Measurements from ENCODE around the gene MRPL40. TPM values are rescaled to one million over a fixed set of nuclear protein-coding genes. Genes with fewer than 3 reads are reported as not detected.

MRPL40 gene
- total RNA-seq, 1 donor from 2014 or later, result 23.3 TPM

- peaks cover 0 to 68% of the 10 kb centered on the region in 2 donors for H3K36me3 ChIP-seq
Observed at GRCh38 chr22:19455585-19456370, 23.4 kb downstream of the MRPL40 start.

GRCh38 chr22:19456541-19456940, 24.2 kb downstream of the MRPL40 start:
- Histone ChIP-seq H3K27me3 (no peaks in the 10 kb centered on the region), H3K4me3 (no peak overlapping the region), H3K4me1 (no peaks in the 10 kb centered on the region), H3K36me3 (peaks cover 0 to 63% of the 10 kb centered on the region in 2 donors), H3K9me3 (no peaks in the 10 kb centered on the region), H3K27ac (no peak overlapping the region)
- no peak for DNase-seq (ENCODE audit: extremely low spot score in 2 of 2)
- TF ChIP-seq POLR2A (IDR thresholded peaks at IDR 0.05) (no peak), CTCF (IDR thresholded peaks at IDR 0.05) (no peak), POLR2AphosphoS5 (IDR thresholded peaks at IDR 0.05; ENCODE audit: insufficient read depth in 1 of 2, low read depth in 1 of 2) (no peak)
- intact Hi-C loops (cut with DNase I), result no loop called here

More at GRCh38 chr22:19455585-19456370, 23.4 kb downstream of the MRPL40 start:
- DNase-seq (ENCODE audit: extremely low spot score in 2 of 2), result no peak
- TF ChIP-seq CTCF (IDR thresholded peaks at IDR 0.05) (no peak), POLR2AphosphoS5 (IDR thresholded peaks at IDR 0.05; ENCODE audit: insufficient read depth in 1 of 2, low read depth in 1 of 2) (no peak), POLR2A (IDR thresholded peaks at IDR 0.05) (no peak)
- no peaks in the 10 kb centered on the region for H3K27me3 ChIP-seq
- H3K27ac ChIP-seq, result no peak overlapping the region
- intact Hi-C loops (cut with DNase I), result no loop called here
- no peak overlapping the region for H3K4me3 ChIP-seq
- H3K9me3 ChIP-seq, result no peaks in the 10 kb centered on the region
- H3K4me1 ChIP-seq, result no peaks in the 10 kb centered on the region

GRCh38 chr22:19457828-19458428, 25.6 kb downstream of the MRPL40 start:
- Histone ChIP-seq H3K27me3 (no peaks in the 10 kb centered on the region), H3K27ac (no peak overlapping the region), H3K4me3 (no peak overlapping the region), H3K4me1 (no peaks in the 10 kb centered on the region), H3K9me3 (no peaks in the 10 kb centered on the region), H3K36me3 (peaks cover 0 to 60% of the 10 kb centered on the region in 2 donors)
- no peak for DNase-seq (ENCODE audit: extremely low spot score in 2 of 2)
- no peak for TF ChIP-seq POLR2A (IDR thresholded peaks at IDR 0.05)
- intact Hi-C loops (cut with DNase I), result no loop called here

GRCh38 chr22:19460036-19460435, 27.7 kb downstream of the MRPL40 start:
- Histone ChIP-seq H3K27me3 (no peaks in the 10 kb centered on the region), H3K9me3 (no peaks in the 10 kb centered on the region), H3K4me1 (no peaks in the 10 kb centered on the region), H3K4me3 (no peak overlapping the region), H3K27ac (no peak overlapping the region), H3K36me3 (peaks cover 0 to 52% of the 10 kb centered on the region in 2 donors)
- TF ChIP-seq CTCF (IDR thresholded peaks at IDR 0.05) (no peak), POLR2A (IDR thresholded peaks at IDR 0.05) (no peak), POLR2AphosphoS5 (IDR thresholded peaks at IDR 0.05; ENCODE audit: insufficient read depth in 1 of 2, low read depth in 1 of 2) (no peak)
- intact Hi-C loops (cut with DNase I), result no loop called here
- DNase-seq (ENCODE audit: extremely low spot score in 2 of 2), result no peak

GRCh38 chr22:19461506-19461905, 29.2 kb downstream of the MRPL40 start:
- intact Hi-C loops (cut with DNase I), result no loop called here
- no peaks in the 10 kb centered on the region for H3K27me3 ChIP-seq
- no peak for TF ChIP-seq POLR2A (IDR thresholded peaks at IDR 0.05)
- H3K4me3 ChIP-seq, result no peak overlapping the region
- H3K27ac ChIP-seq, result no peak overlapping the region
- H3K4me1 ChIP-seq, result no peaks in the 10 kb centered on the region
- no peaks in the 10 kb centered on the region for H3K9me3 ChIP-seq
- DNase-seq (ENCODE audit: extremely low spot score in 2 of 2), result no peak
- H3K36me3 ChIP-seq, result peaks cover 0 to 52% of the 10 kb centered on the region in 2 donors

- intact Hi-C loops (cut with DNase I), result no loop called here
- H3K4me3 ChIP-seq, result no peak overlapping the region
- no peaks in the 10 kb centered on the region for H3K27me3 ChIP-seq
- TF ChIP-seq POLR2AphosphoS5 (IDR thresholded peaks at IDR 0.05; ENCODE audit: insufficient read depth in 1 of 2, low read depth in 1 of 2) (no peak), CTCF (IDR thresholded peaks at IDR 0.05) (no peak), POLR2A (IDR thresholded peaks at IDR 0.05) (no peak)
- H3K4me1 ChIP-seq, result no peaks in the 10 kb centered on the region
- no peak for DNase-seq (ENCODE audit: extremely low spot score in 2 of 2)
- peaks cover 0 to 52% of the 10 kb centered on the region in 2 donors for H3K36me3 ChIP-seq
- H3K27ac ChIP-seq, result no peak overlapping the region
- no peaks in the 10 kb centered on the region for H3K9me3 ChIP-seq
Observed at GRCh38 chr22:19463008-19463407, 30.7 kb downstream of the MRPL40 start.

All from vagina (tissue), 2 donors.